Naive thymus-derived CD8-positive, alpha-beta T cell (primary cell): ENCODE measurements around the gene TBC1D20. TPM values are rescaled to one million over a fixed set of nuclear protein-coding genes. Genes with fewer than 3 reads are reported as not detected.
"Not testable (repeated sequence)": the region's sequence is repeated elsewhere in the genome, so short reads cannot be mapped to it uniquely, and the experiment has no call there.

Experiments
- ATAC-seq, 2 donors: fragments of 150-1000 bp; cut with Tn5 transposase in 1 of 2; sonication (Bioruptor Pico), chemical (Tn5 transposase) in 1 of 2; 1 replicate in 1 of 2; 2 replicates in 1 of 2; pipeline ENCODE4 v1.10.0; 2021; ENCODE audit warnings: mild to moderate bottlenecking in 2 of 2, moderate library complexity in 2 of 2
- POLR2A ChIA-PET: fragments of 350-600 bp; sonication (Branson Sonifier 250); formaldehyde crosslinking; loops from one replicate; lab custom pipeline; 2021; ENCODE audit warnings: antibody characterized with exemption; lab: Charles Lee
- DNase-seq, 10 donors: peaks; one replicate each; pipeline versions ENCODE4 v3.0.0 to v3.0.0-alpha.2; 2020 to 2022
- H3K27ac Mint-ChIP-seq, 10 donors: one replicate each; pipeline ENCODE4 v1.8.0; 2020 to 2022; ENCODE audit warnings: mild to moderate bottlenecking in 10 of 10, mixed read lengths in 10 of 10, moderate library complexity in 4 of 10, inconsistent platforms in 1 of 10
- H3K27me3 Mint-ChIP-seq, 5 donors: one replicate each; pipeline ENCODE4 v1.8.0; 2021 to 2022; ENCODE audit warnings: mixed read lengths in 5 of 5
- H3K36me3 Mint-ChIP-seq, 3 donors: one replicate each; pipeline ENCODE4 v1.8.0; 2020 to 2022; ENCODE audit warnings: mixed read lengths in 3 of 3, mild to moderate bottlenecking in 2 of 3, inconsistent platforms in 1 of 3
- H3K4me1 Mint-ChIP-seq, 4 donors: one replicate each; pipeline ENCODE4 v1.8.0; 2021 to 2022; ENCODE audit warnings: mixed read lengths in 4 of 4
- H3K4me3 Mint-ChIP-seq, 10 donors: one replicate each; pipeline ENCODE4 v1.8.0; 2020 to 2022; ENCODE audit warnings: mild to moderate bottlenecking in 10 of 10, mixed read lengths in 10 of 10, moderate library complexity in 6 of 10, inconsistent platforms in 1 of 10
- H3K9me3 Mint-ChIP-seq, 9 donors: one replicate each; pipeline ENCODE4 v1.8.0; 2020 to 2022; ENCODE audit warnings: mixed read lengths in 9 of 9, mild to moderate bottlenecking in 3 of 9, inconsistent platforms in 1 of 9, moderate library complexity in 1 of 9
- polyA plus RNA-seq, 3 donors: library from polyadenylated mRNA; unstranded; fragments of 300-500 nt; fragmentation: Illumina TruSeq; gene quantifications; one replicate each; pipeline ENCODE4 v1.2.3, GENCODE V29; 2021
- total RNA-seq, 8 experiments: library from RNA in 2 of 8; stranded (reverse) in 2 of 8; gene quantifications; one replicate each; pipeline ENCODE4 v1.2.3 and lab custom pipeline; 2021 to 2026

Gene TBC1D20
- total and polyA plus RNA-seq, 5 experiments from 2014 or later, result 13.8 to 36.6 (median 20.8) TPM

GRCh38 chr20:387520-387919, 74.8 kb downstream of the TBC1D20 start:
- H3K36me3 Mint-ChIP-seq, result peaks cover 0 to 50% (median 26%) of the 10 kb centered on the region in 3 donors
- H3K4me3 Mint-ChIP-seq, result no peak overlapping the region
- H3K9me3 Mint-ChIP-seq, result no peaks in the 10 kb centered on the region
- ATAC-seq (no peak), DNase-seq (no peak)
- no peaks in the 10 kb centered on the region for H3K27me3 Mint-ChIP-seq
- H3K27ac Mint-ChIP-seq, result no peak overlapping the region
- H3K4me1 Mint-ChIP-seq, result peaks cover 0 to 13% (median 9%) of the 10 kb centered on the region in 4 donors
- POLR2A ChIA-PET, result no interaction called here

- DNase-seq, ATAC-seq, H3K9me3 Mint-ChIP-seq, POLR2A ChIA-PET, H3K4me3 Mint-ChIP-seq, H3K27me3 Mint-ChIP-seq: not testable (repeated sequence)
- Mint-ChIP-seq H3K27ac (peak overlapping the region in 1 of 10 donors; percentile 7), H3K36me3 (peaks cover 0 to 41% (median 20%) of the 10 kb centered on the region in 3 donors), H3K4me1 (peaks cover 0 to 20% (median 12%) of the 10 kb centered on the region in 4 donors)
These were observed 75.7 kb downstream of the TBC1D20 start for GRCh38 chr20:386634-387033.

Other genes with a start within 250 kb of the TBC1D20 start
- not detected for gene DEFB129, start 235.3 kb downstream of the TBC1D20 start, total RNA-seq
- not detected for gene DEFB129, start 235.3 kb downstream of the TBC1D20 start, polyA plus RNA-seq
- gene DEFB132, start 204.8 kb downstream of the TBC1D20 start, total RNA-seq, result not detected
- gene DEFB132, start 204.8 kb downstream of the TBC1D20 start, polyA plus RNA-seq, result not detected
- 1 to 10 TPM; 4.7 to 5.7 TPM for gene C20orf96, start 171.8 kb downstream of the TBC1D20 start, total RNA-seq
- gene C20orf96, start 171.8 kb downstream of the TBC1D20 start, polyA plus RNA-seq, result under 1 TPM; 0.46 to 0.80 (median 0.67) TPM
- 10 to 100 TPM; 29.6 to 29.7 TPM for gene ZCCHC3, start 165.0 kb downstream of the TBC1D20 start, total RNA-seq
- gene ZCCHC3, start 165.0 kb downstream of the TBC1D20 start, polyA plus RNA-seq, result 10 to 100 TPM in 1 of 3 donors, 1 to 10 TPM in 2; 6.9 to 13.9 (median 7.5) TPM
- gene SOX12, start 137.0 kb downstream of the TBC1D20 start, total RNA-seq, result 10 to 100 TPM; 19.8 to 21.7 TPM
- 1 to 10 TPM; 1.3 to 2.1 (median 2.0) TPM for gene SOX12, start 137.0 kb downstream of the TBC1D20 start, polyA plus RNA-seq
- gene NRSN2, start 115.4 kb downstream of the TBC1D20 start, total RNA-seq, result 1 to 10 TPM; 1.2 to 1.6 TPM
- 1 to 10 TPM; 1.7 to 3.6 (median 2.6) TPM for gene NRSN2, start 115.4 kb downstream of the TBC1D20 start, polyA plus RNA-seq
- gene TRIB3, start 81.8 kb downstream of the TBC1D20 start, total RNA-seq, result 1 to 10 TPM; 8.7 to 8.9 TPM
- 1 to 10 TPM; 5.5 to 6.5 (median 6.2) TPM for gene TRIB3, start 81.8 kb downstream of the TBC1D20 start, polyA plus RNA-seq
- gene RBCK1, start 54.2 kb downstream of the TBC1D20 start, total RNA-seq, result 100 to 1,000 TPM; 108 to 116 TPM
- gene RBCK1, start 54.2 kb downstream of the TBC1D20 start, polyA plus RNA-seq, result 10 to 100 TPM; 65.3 to 82.2 (median 75.7) TPM
- gene CSNK2A1, start 81.3 kb upstream of the TBC1D20 start, total RNA-seq, result 10 to 100 TPM; 91.8 to 93.8 TPM
- 10 to 100 TPM; 49.6 to 52.0 (median 49.7) TPM for gene CSNK2A1, start 81.3 kb upstream of the TBC1D20 start, polyA plus RNA-seq
- not detected for gene TCF15, start 147.8 kb upstream of the TBC1D20 start, total RNA-seq
- gene TCF15, start 147.8 kb upstream of the TBC1D20 start, polyA plus RNA-seq, result not detected
- 1 to 10 TPM; 2.4 to 2.6 TPM for gene SRXN1, start 190.7 kb upstream of the TBC1D20 start, total RNA-seq
- gene SRXN1, start 190.7 kb upstream of the TBC1D20 start, polyA plus RNA-seq, result 10 to 100 TPM in 1 of 3 donors, under 1 TPM in 2; 0.26 to 15.6 (median 0.86) TPM
- gene SCRT2, start 213.3 kb upstream of the TBC1D20 start, total RNA-seq, result not detected
- not detected for gene SCRT2, start 213.3 kb upstream of the TBC1D20 start, polyA plus RNA-seq